ENCODE measurements around the gene MAP6D1.

MAP6D1 gene

GRCh38 chr3:183827809-183828537, 2.6 kb upstream of the MAP6D1 start:
- no peak for TF ChIP-seq CTCF (IDR thresholded peaks at IDR 0.05; ENCODE audit: control extremely low read depth, extremely low read depth, low read depth, missing control alignments)
- POLR2A ChIA-PET: no interaction called here
- no peak for DNase-seq (ENCODE audit: extremely low spot score)
- CTCF ChIA-PET: interaction anchor here (1.4 to 2.7 kb wide), 3 partner anchors 11 to 61 kb away, joined by 4 to 10 read pairs (median 6); no protein-coding TSS in a partner anchor

- ChIA-PET CTCF (interaction anchor here (0.8 to 2.7 kb wide), 8 partner anchors 10 to 60 kb away, joined by 3 to 11 read pairs (median 4); partner anchors contain the start of gene PARL), POLR2A (no interaction called here)
- TF ChIP-seq CTCF (IDR thresholded peaks at IDR 0.05; ENCODE audit: control extremely low read depth, extremely low read depth, low read depth, missing control alignments): no peak
- no peak for DNase-seq (ENCODE audit: extremely low spot score)
Measured at GRCh38 chr3:183826448-183827250, 1.3 kb upstream of the MAP6D1 start.

- no peak for TF ChIP-seq CTCF (IDR thresholded peaks at IDR 0.05; ENCODE audit: control extremely low read depth, extremely low read depth, low read depth, missing control alignments)
- ChIA-PET CTCF (interaction anchor here (1.0 to 2.7 kb wide), 3 partner anchors 18 to 60 kb away, joined by 3 to 11 read pairs (median 10); partner anchors contain the start of gene PARL), POLR2A (no interaction called here)
- no peak for DNase-seq (ENCODE audit: extremely low spot score)
Measured at GRCh38 chr3:183824761-183825455, 469 bp downstream of the MAP6D1 start.

GRCh38 chr3:183823963-183824362, 1.4 kb downstream of the MAP6D1 start:
- no peak for TF ChIP-seq CTCF (IDR thresholded peaks at IDR 0.05; ENCODE audit: control extremely low read depth, extremely low read depth, low read depth, missing control alignments)
- CTCF ChIA-PET: interaction anchor here (1.1 to 1.6 kb wide), 2 partner anchors 11 to 61 kb away, joined by 3 to 5 read pairs; partner anchors contain the start of gene PARL
- DNase-seq (ENCODE audit: extremely low spot score): no peak
- POLR2A ChIA-PET: no interaction called here

GRCh38 chr3:183822631-183823030, 2.7 kb downstream of the MAP6D1 start:
- CTCF ChIA-PET: interaction anchor here (0.7 to 2.5 kb wide), 5 partner anchors 10 to 62 kb away, joined by 3 to 6 read pairs (median 3); partner anchors contain the start of gene PARL
- POLR2A ChIA-PET: no interaction called here
- TF ChIP-seq CTCF (IDR thresholded peaks at IDR 0.05; ENCODE audit: control extremely low read depth, extremely low read depth, low read depth, missing control alignments): no peak
- DNase-seq (ENCODE audit: extremely low spot score): no peak

GRCh38 chr3:183819831-183820230, 5.5 kb downstream of the MAP6D1 start:
- ChIA-PET POLR2A (no interaction called here), CTCF (no interaction called here)
- DNase-seq (ENCODE audit: extremely low spot score): no peak
- TF ChIP-seq CTCF (IDR thresholded peaks at IDR 0.05; ENCODE audit: control extremely low read depth, extremely low read depth, low read depth, missing control alignments): no peak

Data from GM10248 (cell line).